ENCODE measurements around the gene MS4A10. TPM values are rescaled to one million over a fixed set of nuclear protein-coding genes. Genes with fewer than 3 reads are reported as not detected.

MS4A10 gene
- polyA plus RNA-seq, 1 donor from 2014 or later: not detected

- no peaks in the 10 kb centered on the region for H3K9me3 ChIP-seq (ENCODE audit: low read length)
- H3K27ac ChIP-seq (ENCODE audit: low read length): no peak overlapping the region
- TF ChIP-seq RAD21 (conservative IDR thresholded peaks at IDR 0.05) (no peak), EZH2 (IDR thresholded peaks at IDR 0.05; ENCODE audit: borderline replicate concordance, insufficient read depth, low read length, poor library complexity, severe bottlenecking) (no peak), POLR2AphosphoS5 (IDR thresholded peaks at IDR 0.05) (no peak), TAF1 (IDR thresholded peaks at IDR 0.05; ENCODE audit: low read depth) (no peak), REST (IDR thresholded peaks at IDR 0.05; ENCODE audit: borderline replicate concordance) (no peak), EP300 (conservative IDR thresholded peaks at IDR 0.05; ENCODE audit: poor library complexity, severe bottlenecking) (no peak), CTCF (IDR thresholded peaks at IDR 0.05; ENCODE audit: poor library complexity, severe bottlenecking) (no peak), MXI1 (conservative IDR thresholded peaks at IDR 0.05; ENCODE audit: poor library complexity, severe bottlenecking) (no peak), SMC3 (conservative IDR thresholded peaks at IDR 0.05; ENCODE audit: poor library complexity) (no peak)
- H4K20me1 ChIP-seq (ENCODE audit: insufficient read depth): no peaks in the 10 kb centered on the region
- H3K36me3 ChIP-seq (ENCODE audit: insufficient read depth, low read length): no peaks in the 10 kb centered on the region
- no peak overlapping the region for H3K4me2 ChIP-seq (ENCODE audit: low read length)
- H2AFZ ChIP-seq (ENCODE audit: low read depth, low read length): no peak overlapping the region
- H3K27me3 ChIP-seq (ENCODE audit: insufficient read depth, low read depth, low read length): no peaks in the 10 kb centered on the region
- H3K4me3 ChIP-seq (ENCODE audit: low read length): no peak overlapping the region
- H3K79me2 ChIP-seq (replicated peaks; ENCODE audit: insufficient read depth, low read length): no peaks in the 10 kb centered on the region
- H3F3A ChIP-seq (ENCODE audit: insufficient read depth, low read length, poor library complexity, severe bottlenecking): no peaks in the 10 kb centered on the region
- no peaks in the 10 kb centered on the region for H3K9me2 ChIP-seq (ENCODE audit: insufficient read depth, low read length)
- no peak overlapping the region for H3K9ac ChIP-seq (ENCODE audit: low read length)
Observed at GRCh38 chr11:60767388-60767811, 17.7 kb upstream of the MS4A10 start.

GRCh38 chr11:60768202-60768601 is 16.9 kb upstream of the MS4A10 start:
- no peaks in the 10 kb centered on the region for H3K9me2 ChIP-seq (ENCODE audit: insufficient read depth, low read length)
- no peaks in the 10 kb centered on the region for H3K36me3 ChIP-seq (ENCODE audit: insufficient read depth, low read length)
- H3K9me3 ChIP-seq (ENCODE audit: low read length): no peaks in the 10 kb centered on the region
- H3K27ac ChIP-seq (ENCODE audit: low read length): no peak overlapping the region
- H2AFZ ChIP-seq (ENCODE audit: low read depth, low read length): no peak overlapping the region
- H3K9ac ChIP-seq (ENCODE audit: low read length): no peak overlapping the region
- H3K4me3 ChIP-seq (ENCODE audit: low read length): no peak overlapping the region
- H3K4me2 ChIP-seq (ENCODE audit: low read length): no peak overlapping the region
- H4K20me1 ChIP-seq (ENCODE audit: insufficient read depth): no peaks in the 10 kb centered on the region
- H3K79me2 ChIP-seq (replicated peaks; ENCODE audit: insufficient read depth, low read length): no peaks in the 10 kb centered on the region
- TF ChIP-seq SMC3 (conservative IDR thresholded peaks at IDR 0.05; ENCODE audit: poor library complexity): no peak
- TF ChIP-seq TAF1 (IDR thresholded peaks at IDR 0.05; ENCODE audit: low read depth): no peak
- no peak for TF ChIP-seq MXI1 (conservative IDR thresholded peaks at IDR 0.05; ENCODE audit: poor library complexity, severe bottlenecking)
- TF ChIP-seq REST (IDR thresholded peaks at IDR 0.05; ENCODE audit: borderline replicate concordance): no peak
- TF ChIP-seq EZH2 (IDR thresholded peaks at IDR 0.05; ENCODE audit: borderline replicate concordance, insufficient read depth, low read length, poor library complexity, severe bottlenecking): no peak
- TF ChIP-seq EP300 (conservative IDR thresholded peaks at IDR 0.05; ENCODE audit: poor library complexity, severe bottlenecking): no peak
- TF ChIP-seq RAD21 (conservative IDR thresholded peaks at IDR 0.05): no peak
- TF ChIP-seq POLR2AphosphoS5 (IDR thresholded peaks at IDR 0.05): no peak
- TF ChIP-seq CTCF (IDR thresholded peaks at IDR 0.05; ENCODE audit: poor library complexity, severe bottlenecking): no peak
- no peaks in the 10 kb centered on the region for H3K27me3 ChIP-seq (ENCODE audit: insufficient read depth, low read depth, low read length)
- H3F3A ChIP-seq (ENCODE audit: insufficient read depth, low read length, poor library complexity, severe bottlenecking): no peaks in the 10 kb centered on the region

Measured in neural cell (in vitro differentiated cells).